AG10803 (cell line): ENCODE measurements around the gene METTL1.

ENCODE experiments used
- DNase-seq: peaks from one replicate; pipeline ENCODE4 v3.0.0; 2010; ENCODE audit warnings: low read depth
- H3K4me3 ChIP-seq: 2 replicates; pipeline ENCODE4 v1.5.1; 2011; ENCODE audit warnings: mild to moderate bottlenecking, low read length, control low read depth
- TF ChIP-seq, protein P1 (sequence below): conservative IDR thresholded peaks from 2 replicates; pipeline ENCODE4 v1.5.1; 2011; ENCODE audit warnings: mild to moderate bottlenecking, low read length, control low read depth, inconsistent platforms

The METTL1 gene

DNA sequence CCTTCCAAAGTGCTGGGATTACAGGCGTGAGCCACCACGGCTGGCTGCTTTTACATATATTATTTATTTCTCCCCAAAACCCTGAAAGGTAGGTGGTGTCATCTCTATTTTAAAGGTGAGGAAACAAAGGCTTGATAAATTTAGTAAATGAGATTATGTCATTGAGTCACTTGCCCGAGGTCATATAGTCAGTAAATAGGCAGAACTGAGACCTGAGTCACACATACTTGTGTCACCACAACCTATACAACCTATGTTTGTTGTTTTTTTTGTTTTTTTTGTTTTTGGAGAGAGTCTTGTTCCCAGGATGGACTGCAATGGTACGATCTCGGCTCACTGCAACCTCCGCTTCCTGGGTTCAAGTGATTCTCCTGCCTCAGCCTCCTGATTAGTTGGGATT, 23.4 kb upstream of the METTL1 start:
- H3K4me3 ChIP-seq: no peak overlapping the region
- TF ChIP-seq, protein P1, sequence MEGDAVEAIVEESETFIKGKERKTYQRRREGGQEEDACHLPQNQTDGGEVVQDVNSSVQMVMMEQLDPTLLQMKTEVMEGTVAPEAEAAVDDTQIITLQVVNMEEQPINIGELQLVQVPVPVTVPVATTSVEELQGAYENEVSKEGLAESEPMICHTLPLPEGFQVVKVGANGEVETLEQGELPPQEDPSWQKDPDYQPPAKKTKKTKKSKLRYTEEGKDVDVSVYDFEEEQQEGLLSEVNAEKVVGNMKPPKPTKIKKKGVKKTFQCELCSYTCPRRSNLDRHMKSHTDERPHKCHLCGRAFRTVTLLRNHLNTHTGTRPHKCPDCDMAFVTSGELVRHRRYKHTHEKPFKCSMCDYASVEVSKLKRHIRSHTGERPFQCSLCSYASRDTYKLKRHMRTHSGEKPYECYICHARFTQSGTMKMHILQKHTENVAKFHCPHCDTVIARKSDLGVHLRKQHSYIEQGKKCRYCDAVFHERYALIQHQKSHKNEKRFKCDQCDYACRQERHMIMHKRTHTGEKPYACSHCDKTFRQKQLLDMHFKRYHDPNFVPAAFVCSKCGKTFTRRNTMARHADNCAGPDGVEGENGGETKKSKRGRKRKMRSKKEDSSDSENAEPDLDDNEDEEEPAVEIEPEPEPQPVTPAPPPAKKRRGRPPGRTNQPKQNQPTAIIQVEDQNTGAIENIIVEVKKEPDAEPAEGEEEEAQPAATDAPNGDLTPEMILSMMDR: no peak
- DNase-seq: no peak

DNA sequence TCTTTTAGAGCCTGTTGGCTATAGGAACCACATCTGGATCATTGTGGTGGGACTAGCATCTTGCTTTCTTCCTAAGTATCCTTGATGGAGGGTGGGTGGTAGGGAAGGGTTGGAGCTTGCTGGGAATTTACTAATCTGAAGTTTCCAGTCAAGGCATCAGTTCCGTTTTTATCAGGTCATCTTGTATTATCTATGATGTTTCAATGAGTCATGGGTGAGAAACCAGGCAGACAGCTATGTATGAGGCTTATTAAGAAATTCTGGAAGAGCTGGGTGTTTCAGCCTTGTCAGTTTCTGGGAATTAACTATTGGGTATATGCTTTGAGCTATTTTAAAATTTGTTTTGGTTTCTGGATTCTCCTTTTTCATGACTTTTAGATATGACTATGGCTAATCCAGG, 22.0 kb upstream of the METTL1 start:
- TF ChIP-seq, protein P1: no peak
- peak; percentile 79 for DNase-seq
- no peak overlapping the region for H3K4me3 ChIP-seq

DNA sequence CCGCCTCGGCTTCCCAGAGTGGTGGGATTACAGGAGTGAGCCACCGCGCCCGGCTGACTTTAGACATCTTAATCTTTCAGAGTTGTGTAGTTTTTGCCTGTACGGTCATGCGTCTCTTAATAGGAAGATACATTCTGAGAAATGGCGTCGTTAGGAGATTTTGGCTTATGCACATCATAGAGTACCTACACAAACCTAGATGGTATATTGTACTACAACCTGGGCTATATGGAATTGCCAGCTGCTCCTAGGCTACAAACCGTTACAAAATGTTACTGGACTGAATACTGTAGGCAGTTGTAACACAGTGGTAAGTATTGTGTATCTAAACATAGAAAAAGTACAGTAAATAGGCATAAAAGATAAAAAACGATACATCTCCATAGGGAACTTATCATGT, 12.0 kb upstream of the METTL1 start:
- DNase-seq: no peak
- H3K4me3 ChIP-seq: no peak overlapping the region
- TF ChIP-seq, protein P1: no peak

DNA sequence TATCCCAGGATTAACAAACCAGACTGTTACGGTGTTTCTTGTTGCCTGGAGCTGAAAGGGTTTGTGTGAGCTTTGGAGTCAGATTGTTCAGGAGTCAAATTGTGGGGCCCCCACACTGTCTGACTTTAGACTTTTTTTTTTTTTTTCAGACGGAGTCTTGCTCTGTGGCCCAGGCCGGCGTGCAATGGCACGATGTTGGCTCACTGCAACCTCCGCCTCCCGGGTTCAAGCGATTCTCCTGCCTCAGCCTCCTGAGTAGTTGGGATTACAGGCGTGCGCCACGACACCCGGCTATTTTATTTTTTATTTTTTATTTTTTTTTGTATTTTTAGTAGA, 11.5 kb upstream of the METTL1 start:
- TF ChIP-seq, protein P1: no peak
- peak overlapping the region; percentile 100 for H3K4me3 ChIP-seq
- no peak for DNase-seq

DNA sequence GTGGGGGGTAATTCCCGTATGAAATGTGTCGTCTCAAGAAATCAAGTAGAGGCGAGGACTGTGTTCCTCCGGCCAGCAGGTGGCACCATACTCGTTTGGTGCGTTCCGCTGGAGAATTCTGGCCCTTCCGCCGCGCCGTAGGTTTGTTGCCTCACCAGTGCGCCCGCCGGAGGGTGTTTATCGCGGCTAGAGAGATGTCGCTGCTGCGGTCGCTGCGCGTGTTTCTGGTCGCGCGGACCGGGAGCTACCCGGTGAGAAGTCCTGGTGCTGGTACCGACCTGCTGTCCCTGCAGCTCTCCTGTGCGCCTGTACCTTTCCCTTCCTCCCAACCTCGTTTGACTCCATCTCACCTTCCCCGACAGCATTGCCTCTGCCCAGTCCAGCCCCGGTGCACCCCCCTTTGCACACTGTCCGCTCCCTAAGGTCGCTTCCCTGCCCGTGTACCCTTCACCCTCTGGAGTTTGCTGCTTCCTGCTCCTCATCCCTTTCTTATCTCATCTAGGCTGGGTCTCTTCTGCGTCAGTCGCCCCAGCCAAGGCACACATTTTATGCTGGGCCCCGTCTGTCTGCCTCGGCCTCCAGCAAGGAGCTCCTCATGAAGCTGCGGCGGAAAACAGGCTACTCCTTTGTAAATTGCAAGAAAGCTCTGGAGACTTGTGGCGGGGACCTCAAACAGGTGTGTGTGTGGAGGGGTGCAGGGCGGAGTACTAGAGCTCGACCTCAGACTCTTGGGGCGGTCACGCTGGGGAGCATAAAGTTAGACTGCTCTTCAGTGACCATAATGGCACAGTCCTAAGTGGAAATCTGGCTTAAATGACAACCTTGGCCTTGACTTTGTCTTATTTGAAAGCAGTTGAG, 10.9 kb upstream of the METTL1 start, which contains the start of gene TSFM:
TSS of gene TSFM (plus strand) at position 180 of the 858 bp plus-strand sequence. CDS start at position 195, 15 bp downstream.
- H3K4me3 ChIP-seq: peak within 1 kb of the TSS; percentile 100
- TF ChIP-seq, protein P1: peak; percentile 86
- DNase-seq: peak; percentile 93

DNA sequence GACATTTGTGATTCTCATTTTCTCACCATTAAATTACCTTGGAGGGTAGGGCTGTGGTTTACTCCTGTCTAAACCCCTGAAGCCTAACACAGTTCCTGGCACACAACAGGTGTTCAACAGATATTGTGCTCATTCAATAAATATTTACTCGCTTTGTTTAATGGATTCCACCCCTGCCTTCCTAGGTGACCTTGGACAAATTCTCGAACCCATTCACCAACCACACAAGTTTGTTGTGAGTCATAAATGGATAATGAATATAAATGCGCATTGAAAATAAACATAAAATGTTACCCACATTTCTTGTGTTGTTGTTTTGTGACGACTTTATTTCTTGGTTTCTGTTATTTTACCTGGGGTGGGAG, 10.3 kb upstream of the METTL1 start:
- no peak for DNase-seq
- H3K4me3 ChIP-seq: no peak overlapping the region
- TF ChIP-seq, protein P1: no peak

DNA sequence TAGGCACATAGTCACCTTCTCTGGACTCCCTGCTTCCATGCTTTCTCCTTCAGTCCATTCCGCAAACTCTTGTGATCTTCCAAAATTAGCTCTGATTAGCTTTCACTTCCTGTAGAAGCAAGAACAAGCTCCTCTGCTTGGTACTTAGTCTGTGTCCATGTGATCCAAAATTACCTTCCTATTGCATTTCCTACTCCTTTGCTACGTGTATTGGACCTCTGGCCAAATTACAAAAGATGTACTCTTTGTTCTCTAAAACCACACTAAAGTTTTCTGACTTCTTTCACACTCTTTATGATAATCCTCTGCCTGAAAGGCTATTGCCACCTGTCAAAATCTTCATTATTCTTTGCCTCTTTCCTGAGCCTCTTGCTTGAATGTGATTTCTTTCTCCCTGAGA, 9.9 kb upstream of the METTL1 start:
- H3K4me3 ChIP-seq: no peak overlapping the region
- no peak for DNase-seq
- TF ChIP-seq, protein P1: no peak
